ENCODE data around the gene REEP1. TPM values are rescaled to one million over a fixed set of nuclear protein-coding genes. Genes with fewer than 3 reads are reported as not detected.

Gene REEP1
- total RNA-seq, 5 donors from 2014 or later (not counting 1 experiment from before 2014, with no cell fraction given), result 0.12 to 1.0 (median 0.18) TPM; not detected in 1

DNA sequence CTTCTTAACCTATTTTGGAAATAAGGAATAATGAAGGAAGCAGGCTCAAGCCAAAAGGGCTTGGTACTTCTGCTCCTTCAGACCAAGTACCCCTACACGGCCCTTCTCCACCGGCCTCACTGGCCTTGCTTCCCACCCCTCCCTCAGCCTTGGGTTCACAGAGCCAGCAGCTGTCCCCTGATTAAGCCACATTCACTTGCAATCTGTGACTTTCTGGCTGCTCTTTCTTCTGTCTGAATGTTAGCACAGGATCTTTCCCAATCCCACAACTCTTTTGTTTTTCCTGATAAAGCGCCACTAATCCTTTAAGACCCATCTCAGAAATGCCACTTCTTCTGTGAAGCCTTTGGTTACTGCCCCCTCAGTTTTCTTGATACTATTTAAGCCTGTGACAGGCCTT is 52.4 kb downstream of the REEP1 start:
- WGBS (ENCODE audit: insufficient coverage), result 96% methylated on average over 2 of the region's 3 CpGs
- no peaks in the 10 kb centered on the region for H3K9me3 Mint-ChIP-seq
- no peak for DNase-seq
- no peak for ATAC-seq (replicated peaks in 1 of 4)
- Histone ChIP-seq H3K4me1 (ENCODE audit: control insufficient read depth in 1 of 2, extremely low read depth in 1 of 2, insufficient read depth in 2 of 2, low read length in 2 of 2) (no peaks in the 10 kb centered on the region), H3K4me3 (ENCODE audit: control insufficient read depth in 1 of 2, extremely low read depth in 1 of 2, low read length in 1 of 2) (no peak overlapping the region), H3K27me3 (replicated peaks in 1 of 2; ENCODE audit: control insufficient read depth in 2 of 2, extremely low read depth in 1 of 2, insufficient read depth in 2 of 2, low read length in 1 of 2) (peaks cover 0 to 33% of the 10 kb centered on the region in 2 experiments), H3K27ac (ENCODE audit: low read length) (no peak overlapping the region), H3K9me3 (no peaks in the 10 kb centered on the region), H3K36me3 (ENCODE audit: control insufficient read depth in 2 of 2, extremely low read depth in 1 of 2, insufficient read depth in 1 of 2, low read length in 1 of 2) (no peaks in the 10 kb centered on the region)
- CTCF ChIA-PET, result no interaction called here
- H3K27ac Mint-ChIP-seq, result no peak overlapping the region
- H3K27me3 Mint-ChIP-seq, result peaks cover 11 to 25% of the 10 kb centered on the region in 2 donors
- no peak overlapping the region for H3K4me3 Mint-ChIP-seq
- no peaks in the 10 kb centered on the region for H3K4me1 Mint-ChIP-seq
- POLR2A ChIA-PET, result no interaction called here
- H3K36me3 Mint-ChIP-seq, result no peaks in the 10 kb centered on the region

DNA sequence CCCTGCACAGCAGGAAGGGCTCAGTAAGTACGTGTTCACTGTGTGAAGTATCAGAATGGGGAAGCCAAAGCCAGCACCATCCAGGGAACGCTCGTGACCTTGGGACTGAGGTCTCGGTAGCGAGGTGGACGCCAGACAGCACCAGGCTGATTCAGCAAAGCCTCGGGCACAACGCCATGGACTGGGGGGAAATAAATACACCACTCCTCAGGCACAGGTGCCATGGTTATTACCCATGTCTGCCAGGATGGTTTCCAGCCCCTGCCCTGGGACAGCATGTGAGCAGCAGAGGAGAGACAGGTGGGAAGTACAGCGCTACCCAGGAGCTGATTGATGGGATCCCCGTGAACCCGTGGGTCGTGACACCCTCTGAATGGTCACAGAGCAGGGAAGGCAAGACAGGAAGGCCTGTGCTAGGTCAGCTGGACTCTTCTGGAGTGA is 53.0 kb downstream of the REEP1 start:
- Histone ChIP-seq H3K4me3 (ENCODE audit: control insufficient read depth in 1 of 2, extremely low read depth in 1 of 2, low read length in 1 of 2) (no peak overlapping the region), H3K27me3 (replicated peaks in 1 of 2; ENCODE audit: control insufficient read depth in 2 of 2, extremely low read depth in 1 of 2, insufficient read depth in 2 of 2, low read length in 1 of 2) (peaks cover 0 to 30% of the 10 kb centered on the region in 2 experiments), H3K27ac (ENCODE audit: low read length) (no peak overlapping the region), H3K4me1 (ENCODE audit: control insufficient read depth in 1 of 2, extremely low read depth in 1 of 2, insufficient read depth in 2 of 2, low read length in 2 of 2) (no peaks in the 10 kb centered on the region), H3K36me3 (ENCODE audit: control insufficient read depth in 2 of 2, extremely low read depth in 1 of 2, insufficient read depth in 1 of 2, low read length in 1 of 2) (no peaks in the 10 kb centered on the region), H3K9me3 (no peaks in the 10 kb centered on the region)
- DNase-seq (no peak), ATAC-seq (replicated peaks in 1 of 4) (no peak)
- ChIA-PET POLR2A (no interaction called here), CTCF (interaction anchor here in 1 of 2 donors (0.6 kb wide), 1 partner anchor 481 kb away, joined by 3 read pairs; no protein-coding TSS in a partner anchor)
- Mint-ChIP-seq H3K27ac (no peak overlapping the region), H3K9me3 (no peaks in the 10 kb centered on the region), H3K4me1 (no peaks in the 10 kb centered on the region), H3K4me3 (no peak overlapping the region), H3K27me3 (peaks cover 6 to 21% of the 10 kb centered on the region in 2 donors), H3K36me3 (no peaks in the 10 kb centered on the region)
- 88% methylated on average over 5 of the region's 12 CpGs for WGBS (ENCODE audit: insufficient coverage)

DNA sequence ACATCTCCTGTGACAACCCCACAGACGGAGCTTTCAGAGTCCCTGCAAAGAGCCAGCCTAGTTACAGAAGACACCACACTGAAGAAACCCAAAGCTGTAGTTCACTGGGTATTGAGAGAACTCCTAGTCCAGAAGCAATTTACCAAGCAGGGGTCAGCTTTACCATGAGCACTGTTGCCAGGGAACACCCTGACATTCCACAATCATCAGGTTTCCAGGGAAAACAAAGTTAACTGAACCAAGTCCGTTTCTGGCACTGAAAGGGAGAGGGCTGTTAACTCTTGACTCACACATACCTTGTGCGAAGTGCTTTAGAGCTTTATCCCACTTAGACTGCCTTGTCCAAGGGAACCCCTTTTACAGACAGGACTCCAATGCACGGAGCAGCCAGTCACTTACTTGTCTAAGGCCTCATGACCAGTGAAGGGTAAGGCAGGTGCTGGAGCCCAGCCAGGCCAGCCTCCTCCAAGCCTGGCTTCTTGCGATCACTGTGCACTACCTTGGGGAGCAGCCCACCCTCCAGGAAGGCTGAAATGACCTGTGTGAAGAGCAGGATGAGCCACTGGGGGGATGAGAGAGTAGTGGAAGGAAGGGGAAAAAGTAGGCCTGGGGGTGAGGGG is 53.9 kb downstream of the REEP1 start:
- Mint-ChIP-seq H3K9me3 (no peaks in the 10 kb centered on the region), H3K36me3 (no peaks in the 10 kb centered on the region), H3K4me3 (no peak overlapping the region), H3K27me3 (peaks cover 7 to 25% of the 10 kb centered on the region in 2 donors), H3K4me1 (no peaks in the 10 kb centered on the region), H3K27ac (no peak overlapping the region)
- Histone ChIP-seq H3K27ac (ENCODE audit: low read length) (no peak overlapping the region), H3K4me1 (ENCODE audit: control insufficient read depth in 1 of 2, extremely low read depth in 1 of 2, insufficient read depth in 2 of 2, low read length in 2 of 2) (no peaks in the 10 kb centered on the region), H3K27me3 (replicated peaks in 1 of 2; ENCODE audit: control insufficient read depth in 2 of 2, extremely low read depth in 1 of 2, insufficient read depth in 2 of 2, low read length in 1 of 2) (peaks cover 0 to 33% of the 10 kb centered on the region in 2 experiments), H3K9me3 (no peaks in the 10 kb centered on the region), H3K36me3 (ENCODE audit: control insufficient read depth in 2 of 2, extremely low read depth in 1 of 2, insufficient read depth in 1 of 2, low read length in 1 of 2) (no peaks in the 10 kb centered on the region), H3K4me3 (ENCODE audit: control insufficient read depth in 1 of 2, extremely low read depth in 1 of 2, low read length in 1 of 2) (no peak overlapping the region)
- WGBS (ENCODE audit: insufficient coverage), result 88% methylated on average over 4 of the region's 5 CpGs
- ATAC-seq (replicated peaks in 1 of 4) (no peak), DNase-seq (no peak)
- ChIA-PET POLR2A (no interaction called here), CTCF (no interaction called here)

DNA sequence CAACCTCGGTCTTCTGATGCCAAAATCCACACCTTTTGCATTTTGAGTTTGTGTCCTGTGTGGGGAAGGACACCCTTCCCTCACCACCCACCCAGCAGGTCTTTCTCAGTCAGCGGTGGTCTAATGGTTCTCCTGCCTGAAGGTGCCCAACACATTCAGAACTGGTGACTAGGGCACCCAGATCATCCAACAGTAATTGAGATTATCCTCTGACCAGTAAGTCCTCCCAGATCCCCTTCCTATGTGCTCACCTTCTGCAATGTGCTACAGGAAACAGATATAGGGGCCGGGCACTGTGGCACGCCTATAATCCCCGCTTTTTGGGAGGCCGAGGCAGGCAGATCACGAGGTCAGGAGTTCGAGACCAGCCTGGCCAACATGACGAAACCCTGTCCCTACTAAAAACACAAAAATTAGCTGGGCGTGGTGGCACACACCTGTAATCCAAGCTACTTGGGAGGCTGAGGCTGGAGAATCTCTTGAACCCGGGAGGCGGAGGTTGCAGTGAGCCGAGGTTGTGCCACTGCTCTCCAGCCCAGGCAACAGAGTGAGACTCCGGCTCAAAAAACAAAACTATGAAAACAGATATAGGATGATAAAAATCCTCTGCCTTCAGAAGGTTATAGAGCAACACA is 56.2 kb downstream of the REEP1 start:
- ATAC-seq (replicated peaks in 1 of 4) (no peak), DNase-seq (no peak)
- Mint-ChIP-seq H3K4me1 (no peaks in the 10 kb centered on the region), H3K36me3 (no peaks in the 10 kb centered on the region), H3K27me3 (peaks cover 7 to 25% of the 10 kb centered on the region in 2 donors), H3K27ac (no peak overlapping the region), H3K9me3 (no peaks in the 10 kb centered on the region), H3K4me3 (no peak overlapping the region)
- H3K27ac ChIP-seq (ENCODE audit: low read length), result no peak overlapping the region
- H3K27me3 ChIP-seq (replicated peaks in 1 of 2; ENCODE audit: control insufficient read depth in 2 of 2, extremely low read depth in 1 of 2, insufficient read depth in 2 of 2, low read length in 1 of 2), result peaks cover 0 to 36% of the 10 kb centered on the region in 2 experiments
- no peaks in the 10 kb centered on the region for H3K4me1 ChIP-seq (ENCODE audit: control insufficient read depth in 1 of 2, extremely low read depth in 1 of 2, insufficient read depth in 2 of 2, low read length in 2 of 2)
- CTCF ChIA-PET, result no interaction called here
- no peak overlapping the region for H3K4me3 ChIP-seq (ENCODE audit: control insufficient read depth in 1 of 2, extremely low read depth in 1 of 2, low read length in 1 of 2)
- H3K36me3 ChIP-seq (ENCODE audit: control insufficient read depth in 2 of 2, extremely low read depth in 1 of 2, insufficient read depth in 1 of 2, low read length in 1 of 2), result no peaks in the 10 kb centered on the region
- no peaks in the 10 kb centered on the region for H3K9me3 ChIP-seq
- 95% methylated on average over 7 of the region's 14 CpGs for WGBS (ENCODE audit: insufficient coverage)
- POLR2A ChIA-PET, result no interaction called here

DNA sequence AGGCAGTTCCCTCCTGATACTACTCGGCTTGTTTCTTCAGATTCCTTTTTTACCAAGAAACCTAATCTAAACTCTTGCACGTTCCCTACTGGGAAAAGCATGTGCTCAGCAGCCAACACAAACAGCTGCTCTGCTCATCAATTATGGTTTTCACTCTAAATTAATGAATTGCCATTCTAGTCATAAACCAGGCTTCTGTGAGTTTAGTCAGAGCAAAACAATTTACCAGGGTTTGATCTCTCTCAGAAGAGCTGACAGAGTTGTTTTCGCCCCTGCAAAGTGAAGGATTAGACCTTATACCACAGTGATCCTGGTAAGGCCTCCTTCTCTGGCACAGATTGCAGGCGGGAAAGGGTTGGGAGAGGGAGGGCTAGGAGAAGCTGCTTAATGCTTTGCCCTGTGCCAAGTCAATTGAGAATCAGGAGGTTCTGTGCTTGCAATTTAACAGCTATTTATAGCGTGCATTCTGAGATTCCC is 57.2 kb downstream of the REEP1 start:
- CTCF ChIA-PET, result no interaction called here
- Mint-ChIP-seq H3K4me1 (no peaks in the 10 kb centered on the region), H3K27me3 (peaks cover 4 to 25% of the 10 kb centered on the region in 2 donors), H3K4me3 (no peak overlapping the region), H3K27ac (no peak overlapping the region), H3K36me3 (no peaks in the 10 kb centered on the region), H3K9me3 (no peaks in the 10 kb centered on the region)
- H3K9me3 ChIP-seq, result no peaks in the 10 kb centered on the region
- POLR2A ChIA-PET, result no interaction called here
- H3K27me3 ChIP-seq (replicated peaks in 1 of 2; ENCODE audit: control insufficient read depth in 2 of 2, extremely low read depth in 1 of 2, insufficient read depth in 2 of 2, low read length in 1 of 2), result peaks cover 0 to 28% of the 10 kb centered on the region in 2 experiments
- DNase-seq, result no peak
- 65% methylated on average over 2 of the region's 5 CpGs for WGBS (ENCODE audit: insufficient coverage)
- H3K4me3 ChIP-seq (ENCODE audit: control insufficient read depth in 1 of 2, extremely low read depth in 1 of 2, low read length in 1 of 2), result no peak overlapping the region
- no peaks in the 10 kb centered on the region for H3K36me3 ChIP-seq (ENCODE audit: control insufficient read depth in 2 of 2, extremely low read depth in 1 of 2, insufficient read depth in 1 of 2, low read length in 1 of 2)
- no peaks in the 10 kb centered on the region for H3K4me1 ChIP-seq (ENCODE audit: control insufficient read depth in 1 of 2, extremely low read depth in 1 of 2, insufficient read depth in 2 of 2, low read length in 2 of 2)
- H3K27ac ChIP-seq (ENCODE audit: low read length), result no peak overlapping the region
- ATAC-seq (replicated peaks in 1 of 4), result no peak

DNA sequence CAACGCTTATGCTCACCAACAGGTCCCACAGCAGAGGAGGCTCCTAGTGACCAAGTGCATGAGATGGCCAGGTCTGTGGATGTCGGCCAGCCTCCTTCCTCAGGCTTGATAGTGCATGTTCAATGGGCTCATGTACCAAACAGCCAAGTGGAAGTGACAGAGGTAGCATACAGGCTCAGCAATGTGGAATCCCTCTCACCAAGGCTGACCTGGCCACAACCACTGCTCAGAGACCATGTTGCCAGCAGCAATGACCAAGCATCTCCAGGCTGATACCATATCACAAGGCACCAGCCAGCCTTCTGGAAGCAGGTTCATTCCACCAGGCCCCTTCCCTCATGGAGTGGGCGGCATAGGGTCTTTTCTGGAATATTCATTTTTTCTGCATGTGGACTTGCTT is 61.5 kb downstream of the REEP1 start:
- H3K27me3 ChIP-seq (replicated peaks in 1 of 2; ENCODE audit: control insufficient read depth in 2 of 2, extremely low read depth in 1 of 2, insufficient read depth in 2 of 2, low read length in 1 of 2), result peaks cover 0 to 8% of the 10 kb centered on the region in 2 experiments
- H3K27ac ChIP-seq (ENCODE audit: low read length), result no peak overlapping the region
- POLR2A ChIA-PET, result no interaction called here
- H3K4me3 ChIP-seq (ENCODE audit: control insufficient read depth in 1 of 2, extremely low read depth in 1 of 2, low read length in 1 of 2), result no peak overlapping the region
- H3K36me3 ChIP-seq (ENCODE audit: control insufficient read depth in 2 of 2, extremely low read depth in 1 of 2, insufficient read depth in 1 of 2, low read length in 1 of 2), result no peaks in the 10 kb centered on the region
- H3K36me3 Mint-ChIP-seq, result peaks cover 6% of the 10 kb centered on the region
- H3K9me3 ChIP-seq, result peaks cover 2% of the 10 kb centered on the region
- WGBS (ENCODE audit: insufficient coverage), result 85% methylated on average over 2 of the region's 3 CpGs
- H3K27ac Mint-ChIP-seq, result no peak overlapping the region
- CTCF ChIA-PET, result no interaction called here
- no peaks in the 10 kb centered on the region for H3K4me1 ChIP-seq (ENCODE audit: control insufficient read depth in 1 of 2, extremely low read depth in 1 of 2, insufficient read depth in 2 of 2, low read length in 2 of 2)
- no peaks in the 10 kb centered on the region for H3K4me1 Mint-ChIP-seq
- peaks cover 2 to 20% of the 10 kb centered on the region in 2 donors for H3K27me3 Mint-ChIP-seq
- peaks cover 12 to 18% (median 15%) of the 10 kb centered on the region in 3 donors for H3K9me3 Mint-ChIP-seq
- ATAC-seq (replicated peaks in 1 of 4), result no peak
- DNase-seq, result no peak
- H3K4me3 Mint-ChIP-seq, result no peak overlapping the region

Data from T-cell (primary cell).